MCF 10A (cell line): Measurements from ENCODE around the gene DHRS13. TPM values are rescaled to one million over a fixed set of nuclear protein-coding genes. Genes with fewer than 3 reads are reported as not detected.

Experiments used
- BruUV-seq: library from RNA; stranded (reverse); fragments of 400-500 nt; replicated peaks from 2 replicates; lab custom pipeline; 2021; lab: Mats Ljungman, UMichigan
- CTCF ChIA-PET: fragments of 300-600 bp; sonication (Branson Sonifier 250); formaldehyde crosslinking; extraction: SDS; loops from one replicate; lab custom pipeline; 2021; ENCODE audit warnings: antibody characterized with exemption, inconsistent platforms; lab: Yijun Ruan, JAX
- POLR2A ChIA-PET: fragments of 300-600, 350-650 bp; sonication (Branson Sonifier 250); formaldehyde crosslinking; extraction: SDS; loops from one replicate; lab custom pipeline; 2020; ENCODE audit warnings: antibody characterized with exemption, inconsistent platforms; lab: Yijun Ruan, JAX
- DNase-seq: peaks from one replicate; pipeline ENCODE4 v3.0.0-alpha.2; 2018; ENCODE audit not compliant: unreplicated experiment
- H3K27ac Mint-ChIP-seq: one replicate; pipeline ENCODE4 v1.8.0; 2022; ENCODE audit warnings: mild to moderate bottlenecking, low read depth, mixed read lengths; ENCODE audit not compliant: unreplicated experiment
- H3K27me3 Mint-ChIP-seq: one replicate; pipeline ENCODE4 v1.8.0; 2022; ENCODE audit warnings: mixed read lengths; ENCODE audit not compliant: insufficient read depth, unreplicated experiment
- H3K36me3 Mint-ChIP-seq: one replicate; pipeline ENCODE4 v1.8.0; 2022; ENCODE audit warnings: mild to moderate bottlenecking, moderate library complexity, mixed read lengths; ENCODE audit not compliant: insufficient read depth, unreplicated experiment
- H3K4me1 Mint-ChIP-seq: one replicate; pipeline ENCODE4 v1.8.0; 2022; ENCODE audit warnings: mixed read lengths; ENCODE audit not compliant: insufficient read depth, unreplicated experiment
- H3K4me3 Mint-ChIP-seq: one replicate; pipeline ENCODE4 v1.8.0; 2022; ENCODE audit warnings: mild to moderate bottlenecking, moderate library complexity, mixed read lengths; ENCODE audit not compliant: unreplicated experiment
- H3K9me3 Mint-ChIP-seq: one replicate; pipeline ENCODE4 v1.8.0; 2022; ENCODE audit warnings: mixed read lengths; ENCODE audit not compliant: unreplicated experiment
- CTCF ChIP-seq: fragments of 200-600 bp; IDR thresholded peaks from one replicate; pipeline ENCODE4 v1.8.0; 2022; ENCODE audit warnings: antibody characterized with exemption, mild to moderate bottlenecking; ENCODE audit not compliant: unreplicated experiment
- intact Hi-C: fragments of 100-400 bp; cut with micrococcal nuclease; formaldehyde crosslinking; loops from 2 replicates; pipeline ENCODE4 v1.14.1; 2022
- total RNA-seq: library from RNA; stranded (reverse); gene quantifications from 2 replicates; pipeline ENCODE4 v1.2.3, GENCODE V29; 2022

The DHRS13 gene
- total RNA-seq, 1 experiment from 2014 or later, result 9.5 TPM

DNA sequence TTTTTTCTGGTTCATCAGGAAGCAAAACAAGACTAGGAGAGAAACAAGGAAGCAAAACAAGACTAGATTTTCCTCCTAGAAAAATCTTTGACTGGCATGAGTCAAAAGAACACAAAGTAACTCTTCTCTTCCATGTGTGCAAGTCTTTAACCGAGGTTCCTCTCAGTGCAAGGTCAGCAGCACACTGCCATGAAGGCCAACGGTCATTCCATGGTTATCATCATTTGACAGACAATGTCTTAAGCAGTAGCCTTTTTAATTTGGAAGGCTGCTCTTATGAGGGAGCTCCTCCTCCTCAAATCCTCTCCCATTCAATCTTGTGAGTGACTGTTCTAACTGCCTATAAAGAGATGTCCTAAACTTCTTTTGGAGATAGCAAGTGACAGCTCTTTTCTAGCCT is 15.4 kb upstream of the DHRS13 start:
- ChIA-PET POLR2A (interaction anchor here (1.1 kb wide), 1 partner anchor 154 kb away, joined by 3 read pairs; no protein-coding TSS in a partner anchor), CTCF (interaction anchor here (0.5 to 2.8 kb wide), 10 partner anchors 8 to 451 kb away, joined by 3 to 22 read pairs (median 3); no protein-coding TSS in a partner anchor)
- no peak for DNase-seq

DNA sequence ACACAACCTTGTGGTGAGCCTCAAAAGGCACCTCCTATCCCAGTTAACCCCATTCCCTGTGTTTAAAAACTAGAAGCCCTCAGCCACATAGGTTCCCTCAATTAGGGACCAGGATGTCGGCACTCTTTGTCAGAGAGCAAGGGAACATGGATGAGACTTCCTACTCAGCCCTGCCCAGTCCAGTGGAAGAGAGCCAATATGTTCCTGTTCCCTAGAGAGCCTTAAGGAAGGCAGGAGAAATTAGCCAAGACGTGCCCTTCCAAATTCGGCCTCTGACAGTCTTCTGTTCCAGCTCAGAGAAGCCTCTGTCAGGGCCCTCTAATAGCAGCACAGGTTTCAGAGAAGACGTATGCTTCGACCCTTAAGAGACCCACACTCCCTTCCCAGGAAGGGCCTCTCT is 14.6 kb upstream of the DHRS13 start:
- no peak overlapping the region for H3K27ac Mint-ChIP-seq
- H3K4me1 Mint-ChIP-seq, result peaks cover 9% of the 10 kb centered on the region
- H3K27me3 Mint-ChIP-seq, result no peaks in the 10 kb centered on the region
- TF ChIP-seq CTCF, result no peak
- peaks cover 10% of the 10 kb centered on the region for H3K9me3 Mint-ChIP-seq
- peaks cover 99% of the 10 kb centered on the region for H3K36me3 Mint-ChIP-seq
- ChIA-PET POLR2A (no interaction called here), CTCF (interaction anchor here (0.6 to 2.8 kb wide), 8 partner anchors 8 to 191 kb away, joined by 3 to 22 read pairs (median 4); partner anchors contain the start of gene FLOT2)
- no TSS peak for BruUV-seq
- intact Hi-C loops, result loop anchor here (5.0 kb wide), 1 partner anchor 155 kb away; no protein-coding TSS in a partner anchor
- H3K4me3 Mint-ChIP-seq, result no peak overlapping the region
- DNase-seq, result no peak

More for the DNA sequence above, 15.4 kb upstream of the DHRS13 start:
- Mint-ChIP-seq H3K27me3 (no peaks in the 10 kb centered on the region), H3K4me1 (peaks cover 9% of the 10 kb centered on the region), H3K27ac (no peak overlapping the region), H3K9me3 (peaks cover 10% of the 10 kb centered on the region), H3K36me3 (peaks cover 95% of the 10 kb centered on the region), H3K4me3 (no peak overlapping the region)
- intact Hi-C loops, result loop anchor here (5.0 kb wide), 1 partner anchor 156 kb away; no protein-coding TSS in a partner anchor
- TF ChIP-seq CTCF, result no peak
- no TSS peak for BruUV-seq

DNA sequence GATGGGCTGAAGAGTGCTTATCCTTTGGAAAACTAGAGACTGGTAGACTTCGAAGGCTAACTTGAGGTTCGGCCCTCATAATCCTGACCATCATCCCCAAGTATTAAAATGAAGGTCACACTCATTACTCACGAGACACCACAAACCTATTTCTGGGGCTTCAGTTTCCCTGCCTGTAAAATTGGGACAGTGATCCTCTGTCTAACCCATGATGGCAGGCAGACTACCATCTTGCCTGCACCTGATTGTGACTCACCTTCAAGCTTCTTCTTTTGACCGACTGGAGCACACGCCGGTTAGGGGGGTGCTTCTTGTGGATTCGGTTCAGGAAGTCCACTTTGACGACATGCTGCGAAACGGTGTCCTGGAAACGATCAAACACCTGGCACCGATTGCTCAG is 14.2 kb upstream of the DHRS13 start:
- DNase-seq, result no peak
- Mint-ChIP-seq H3K4me1 (peaks cover 9% of the 10 kb centered on the region), H3K27ac (no peak overlapping the region), H3K27me3 (no peaks in the 10 kb centered on the region), H3K9me3 (peaks cover 10% of the 10 kb centered on the region), H3K36me3 (peaks cover 99% of the 10 kb centered on the region), H3K4me3 (no peak overlapping the region)
- intact Hi-C loops, result loop anchor here (5.0 kb wide), 1 partner anchor 155 kb away; no protein-coding TSS in a partner anchor
- no TSS peak for BruUV-seq
- ChIA-PET POLR2A (interaction anchor here (0.7 to 1.0 kb wide), 2 partner anchors 10 to 190 kb away, joined by 4 read pairs; no protein-coding TSS in a partner anchor), CTCF (interaction anchor here (0.7 to 2.8 kb wide), 13 partner anchors 9 to 190 kb away, joined by 3 to 22 read pairs (median 4); partner anchors contain the start of genes FLOT2 and TLCD1)
- no peak for TF ChIP-seq CTCF

DNA sequence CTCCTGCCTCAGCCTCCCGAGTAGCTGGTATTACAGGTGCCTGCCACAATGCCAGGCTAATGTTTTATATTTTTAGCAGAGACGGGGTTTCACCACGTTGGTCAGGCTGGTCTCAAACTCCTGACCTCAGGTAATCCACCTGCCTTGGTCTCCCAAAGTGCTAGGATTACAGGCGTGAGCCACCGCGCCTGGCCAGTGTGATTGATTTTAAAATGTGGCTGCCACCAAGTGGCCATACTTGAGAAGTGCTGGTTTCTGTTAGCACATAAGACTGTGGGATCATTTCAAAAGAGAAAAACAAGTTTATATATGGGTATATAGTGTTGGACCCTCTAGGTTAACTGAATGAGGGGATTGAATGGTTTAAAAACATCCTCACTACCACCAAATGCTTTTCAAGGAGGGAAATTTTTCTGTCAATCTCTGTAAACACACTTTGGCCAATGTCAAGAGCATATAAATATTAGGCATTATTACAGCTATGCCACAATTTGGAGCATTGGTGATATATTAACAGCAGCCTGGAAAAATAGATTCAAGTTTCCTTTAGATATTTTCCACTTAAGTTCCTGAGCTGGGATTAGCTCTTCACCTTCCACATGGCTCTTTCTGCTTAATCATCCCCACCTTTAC is 13.5 kb upstream of the DHRS13 start:
- DNase-seq, result no peak

More for the DNA sequence above, 13.5 kb upstream of the DHRS13 start:
- no peaks in the 10 kb centered on the region for H3K27me3 Mint-ChIP-seq
- H3K36me3 Mint-ChIP-seq, result peaks cover 99% of the 10 kb centered on the region
- peaks cover 9% of the 10 kb centered on the region for H3K4me1 Mint-ChIP-seq
- peaks cover 10% of the 10 kb centered on the region for H3K9me3 Mint-ChIP-seq
- TF ChIP-seq CTCF, result peak; percentile 53
- H3K4me3 Mint-ChIP-seq, result no peak overlapping the region
- BruUV-seq, result no TSS peak
- intact Hi-C loops, result loop anchor here (5.0 kb wide), 1 partner anchor 154 kb away; no protein-coding TSS in a partner anchor
- CTCF ChIA-PET, result interaction anchor here (0.6 to 2.8 kb wide), 15 partner anchors 9 to 190 kb away, joined by 3 to 22 read pairs (median 4); partner anchors contain the start of genes FLOT2 and TLCD1
- POLR2A ChIA-PET, result interaction anchor here (0.7 to 1.0 kb wide), 2 partner anchors 11 to 190 kb away, joined by 4 read pairs; no protein-coding TSS in a partner anchor
- no peak overlapping the region for H3K27ac Mint-ChIP-seq
